T-helper 2 cell (primary cell): ENCODE measurements around the gene NDUFAF2.
"Not testable (repeated sequence)": the region's sequence is repeated elsewhere in the genome, so short reads cannot be mapped to it uniquely, and the experiment has no call there.

Source experiments
- DNase-seq, 5 experiments: peaks; one replicate each; pipeline versions ENCODE4 v3.0.0 to v3.0.0-alpha.2; 2012 to 2022

NDUFAF2 gene

DNA sequence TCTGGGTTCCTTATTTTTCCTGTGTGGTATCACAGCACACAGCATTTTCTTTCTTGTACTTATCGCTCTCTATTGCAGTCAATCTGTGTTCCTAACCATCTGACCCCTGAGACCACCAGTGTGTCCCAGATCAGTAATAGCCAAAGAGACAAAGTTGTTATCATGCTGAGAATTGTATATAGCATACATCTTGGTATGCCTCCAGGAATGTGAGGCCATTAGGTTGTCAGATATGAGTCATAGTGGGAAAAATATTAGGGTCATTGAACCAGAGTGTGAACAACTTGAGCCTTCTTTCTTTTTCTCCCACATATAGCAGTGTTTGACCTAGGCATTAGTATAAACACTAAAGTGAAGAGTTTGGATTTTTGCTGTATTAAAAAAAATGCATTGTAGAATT is 106.3 kb downstream of the NDUFAF2 start:
- DNase-seq: no peak

DNA sequence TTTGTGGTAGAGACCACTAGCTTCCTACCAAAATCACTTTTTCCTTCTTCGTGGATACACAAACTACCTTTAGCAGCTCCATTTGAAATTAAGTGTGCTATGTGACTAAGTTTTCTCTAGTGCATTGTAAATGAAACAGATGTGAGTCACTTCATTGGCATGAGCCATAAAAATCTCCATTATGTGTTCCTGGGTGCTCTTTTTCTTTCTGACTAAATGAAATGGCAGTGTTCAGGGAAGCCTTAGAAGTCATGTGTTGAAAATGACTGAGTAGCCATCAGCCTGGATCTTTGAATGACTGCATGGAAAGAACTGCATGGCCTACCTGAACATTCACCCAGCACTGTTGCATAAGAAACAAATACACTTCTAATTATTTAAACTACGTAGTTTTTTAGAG is 107.9 kb downstream of the NDUFAF2 start:
- DNase-seq: no peak

GRCh38 chr5:61053937-61054336 is 108.9 kb downstream of the NDUFAF2 start:
- no peak for DNase-seq

GRCh38 chr5:61055434-61056006 is 110.5 kb downstream of the NDUFAF2 start:
- DNase-seq: peak in 2 of 5 experiments; percentile 1 to 56

DNA sequence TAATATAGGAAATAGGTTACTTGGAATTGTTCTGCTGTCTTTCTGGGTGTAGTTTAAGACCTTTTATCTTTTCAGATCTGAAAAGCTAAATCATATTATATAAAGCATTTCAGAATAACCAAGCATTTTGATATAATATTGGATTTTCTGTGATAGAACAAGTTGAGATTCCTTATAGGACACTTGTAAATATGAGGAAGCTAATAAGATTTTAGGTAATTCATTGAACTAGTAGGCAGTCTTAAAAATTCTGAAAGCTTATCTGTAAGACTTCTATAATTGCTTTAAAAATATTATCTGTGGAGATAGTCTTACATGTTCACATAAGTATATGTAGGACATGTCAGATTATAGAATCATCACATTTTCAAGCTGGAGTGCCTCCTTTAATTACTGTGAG is 114.5 kb downstream of the NDUFAF2 start:
- no peak for DNase-seq

DNA sequence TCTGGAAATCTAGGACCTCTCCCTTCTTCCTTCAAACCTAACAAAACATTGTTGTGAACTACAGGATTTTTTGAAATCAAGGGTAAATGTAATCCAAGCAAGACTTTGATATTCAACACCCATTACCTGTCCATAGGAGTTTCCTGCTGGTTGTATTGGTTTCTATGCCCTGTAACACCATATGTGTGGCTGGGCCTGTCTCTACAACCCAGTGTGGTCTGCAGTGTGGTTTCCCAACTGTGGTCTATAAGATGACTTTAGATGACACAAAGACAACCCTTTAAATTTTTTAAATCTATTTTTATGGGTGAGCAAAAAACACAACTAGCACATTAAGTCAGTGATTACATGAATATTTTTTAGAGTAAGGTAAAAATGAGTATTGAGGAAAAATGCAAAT is 124.1 kb downstream of the NDUFAF2 start:
- peak in 1 of 5 experiments; percentile 49 for DNase-seq

GRCh38 chr5:61071526-61071925 is 126.5 kb downstream of the NDUFAF2 start:
- DNase-seq: no peak

DNA sequence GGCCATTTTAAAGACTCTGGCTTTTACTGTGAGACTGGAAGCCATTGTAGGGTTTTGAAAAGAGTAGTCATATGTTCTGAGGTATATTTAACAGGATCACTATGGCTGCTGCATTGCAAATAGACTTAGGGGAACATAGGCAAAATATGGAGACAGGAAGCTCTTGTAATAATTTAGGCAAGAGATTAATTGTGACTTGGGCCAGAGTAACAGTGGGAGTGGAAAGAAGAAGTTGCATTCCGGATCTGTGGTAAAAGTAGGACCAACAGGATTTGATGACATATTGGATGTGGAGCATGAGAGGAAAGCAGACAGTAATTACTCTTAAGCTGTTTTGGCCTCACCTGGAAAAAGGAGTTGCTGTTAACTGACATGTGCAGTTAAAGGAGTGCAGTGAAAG is 131.6 kb downstream of the NDUFAF2 start:
- DNase-seq: no peak

DNA sequence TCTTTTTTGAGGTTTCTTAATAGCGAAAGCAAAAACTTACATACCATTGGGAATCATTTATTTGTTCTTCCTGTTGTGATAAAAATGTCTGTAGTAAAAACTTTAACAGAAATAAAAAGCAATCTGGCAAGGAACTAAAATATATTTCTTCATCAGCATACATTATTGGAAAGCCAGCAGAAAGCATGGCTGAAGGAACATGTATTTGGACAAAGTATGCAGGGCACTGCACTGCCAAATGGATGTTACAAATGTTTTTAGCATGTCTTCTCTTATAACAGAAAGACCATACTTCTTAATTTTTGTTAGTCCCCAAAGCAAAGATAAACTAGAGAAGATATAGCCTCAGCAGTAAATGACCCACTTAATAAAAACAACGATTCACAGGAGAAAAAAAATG is 136.7 kb downstream of the NDUFAF2 start:
- DNase-seq: no peak

- DNase-seq: peak in 1 of 5 experiments; percentile 7
These were observed 137.7 kb downstream of the NDUFAF2 start for GRCh38 chr5:61082516-61083280.

GRCh38 chr5:61084658-61085057 is 139.7 kb downstream of the NDUFAF2 start:
- no peak for DNase-seq

- DNase-seq: no peak
These were observed 140.9 kb downstream of the NDUFAF2 start for GRCh38 chr5:61085885-61086284.

- no peak for DNase-seq
These were observed 142.9 kb downstream of the NDUFAF2 start for GRCh38 chr5:61087921-61088320.

DNA sequence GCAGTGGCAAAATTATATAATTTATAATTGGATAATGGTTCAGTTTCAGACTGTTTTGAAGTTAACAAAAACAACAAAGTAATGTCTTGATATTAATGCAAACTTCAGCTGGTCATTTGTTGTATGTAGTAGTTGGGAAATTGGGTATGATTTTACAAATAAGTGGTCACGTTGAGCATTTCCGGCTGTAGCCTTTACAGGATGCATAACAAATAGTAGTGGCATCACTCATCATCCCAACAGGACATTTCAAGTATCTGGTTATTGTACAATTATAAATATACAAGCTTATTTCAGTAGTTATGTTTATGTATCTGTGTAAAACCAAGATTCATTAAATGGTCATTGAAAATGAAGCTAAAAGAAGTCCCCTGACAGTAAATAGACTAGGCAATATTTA is 144.3 kb downstream of the NDUFAF2 start:
- DNase-seq: no peak

- DNase-seq: not testable (repeated sequence)
These were observed 148.2 kb downstream of the NDUFAF2 start for GRCh38 chr5:61093046-61093771.

GRCh38 chr5:61097465-61097864 is 152.5 kb downstream of the NDUFAF2 start:
- no peak for DNase-seq

DNA sequence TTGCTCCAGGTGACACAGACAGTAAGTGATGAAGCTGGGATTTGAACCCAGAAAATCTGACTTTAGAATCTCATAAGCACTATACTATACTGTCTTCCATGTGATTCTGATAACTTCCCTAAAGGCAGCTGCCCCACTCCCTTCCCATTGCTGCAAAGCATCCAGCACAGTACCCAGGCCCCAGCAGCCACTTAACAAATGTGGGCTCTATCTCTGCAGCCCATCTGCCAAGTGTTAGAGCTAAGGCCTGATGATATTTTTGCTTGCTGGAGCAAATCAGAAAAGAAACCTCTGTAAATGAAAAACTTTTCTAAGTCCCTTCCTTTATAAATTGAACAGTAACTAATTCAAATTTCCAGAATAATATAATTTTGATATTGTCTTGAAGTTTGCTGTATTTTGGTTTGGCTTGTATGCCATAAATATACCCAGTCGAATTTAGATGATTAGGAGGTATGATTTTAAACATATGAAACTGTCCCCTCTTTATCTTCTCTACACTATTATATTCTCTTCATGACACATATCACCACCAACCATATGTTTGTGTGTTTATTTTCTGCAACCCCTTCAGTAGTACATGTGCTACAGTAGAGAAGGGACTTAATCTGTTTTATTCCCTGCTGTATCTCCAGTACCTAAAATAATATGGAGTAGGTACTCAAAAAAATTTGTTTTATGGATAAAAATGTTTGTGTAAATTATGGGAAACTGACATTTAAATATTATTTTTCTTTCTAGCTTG is 153.4 kb downstream of the NDUFAF2 start:
- DNase-seq: no peak

DNA sequence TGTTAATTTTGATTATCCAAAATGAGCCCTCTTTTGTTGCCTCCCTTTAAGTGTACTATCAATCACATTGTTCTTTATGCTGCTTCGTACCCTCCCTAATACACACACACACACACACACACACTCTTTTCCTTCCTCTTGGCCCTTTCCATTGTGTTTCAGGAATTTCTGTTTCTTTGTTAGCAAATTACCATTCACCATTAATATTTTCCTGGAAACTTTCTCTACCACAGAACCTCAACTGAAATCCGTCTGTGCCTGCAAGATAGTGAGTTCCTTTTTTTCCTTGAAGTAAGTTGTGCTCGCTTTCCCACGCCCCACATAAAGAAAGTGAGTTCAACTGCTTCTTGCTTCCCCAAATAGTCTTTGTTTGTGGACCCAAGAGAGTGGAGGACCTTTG is 155.4 kb downstream of the NDUFAF2 start:
- no peak for DNase-seq

DNA sequence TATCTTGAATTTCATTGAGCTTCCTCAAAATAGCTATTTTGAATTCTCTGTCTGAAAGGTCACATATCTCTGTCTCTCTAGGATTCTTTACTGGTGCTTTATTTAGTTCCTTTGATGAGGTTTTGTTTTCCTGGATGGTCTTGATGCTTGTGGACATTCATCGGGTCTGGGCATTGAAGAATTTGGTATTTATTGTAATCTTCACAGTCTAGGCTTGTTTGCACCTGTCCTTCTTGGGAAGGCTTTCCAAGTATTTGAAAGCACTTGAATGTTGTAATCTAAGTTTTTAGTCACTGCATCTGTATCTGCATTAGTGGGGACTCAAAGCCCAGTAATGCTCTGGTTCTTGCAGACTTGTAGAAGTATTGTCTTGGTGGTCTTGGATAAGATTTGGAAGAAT is 169.4 kb downstream of the NDUFAF2 start:
- no peak for DNase-seq

GRCh38 chr5:61115968-61116367 is 171.0 kb downstream of the NDUFAF2 start:
- DNase-seq: no peak

DNA sequence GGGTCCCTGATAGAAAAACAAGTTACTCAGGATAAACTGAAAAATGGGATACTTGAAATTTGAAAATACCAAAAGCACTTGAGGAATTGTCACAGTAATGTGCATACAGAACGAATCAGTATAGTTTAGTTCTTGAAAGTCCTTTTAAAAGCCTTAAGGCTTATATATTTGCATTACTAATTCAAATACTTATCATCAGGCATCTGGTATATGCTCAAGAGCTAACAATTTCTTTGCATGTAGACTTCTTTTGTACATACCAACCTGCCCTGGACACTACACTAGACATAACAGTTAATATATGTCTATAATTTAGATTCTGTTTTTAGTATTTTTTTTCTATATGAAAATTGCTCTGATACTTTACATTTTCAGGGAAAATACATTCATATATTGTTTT is 174.1 kb downstream of the NDUFAF2 start:
- no peak for DNase-seq

- DNase-seq: no peak
These were observed 175.5 kb downstream of the NDUFAF2 start for GRCh38 chr5:61120534-61120933.

- no peak for DNase-seq
These were observed 178.1 kb downstream of the NDUFAF2 start for GRCh38 chr5:61123145-61123544.
